T1000 (cell line): Measurements from ENCODE around the gene FSTL1.
"Not testable (repeated sequence)": the region's sequence is repeated elsewhere in the genome, so short reads cannot be mapped to it uniquely, and the experiment has no call there.

ENCODE experiments used
- DNase-seq: peaks from one replicate; lab custom pipeline; 2025; ENCODE audit warnings: mixed read lengths; lab: John Stamatoyannopoulos, UW

FSTL1 gene

GRCh38 chr3:120418446-120418845, 32.3 kb downstream of the FSTL1 start:
- DNase-seq, result no peak

DNA sequence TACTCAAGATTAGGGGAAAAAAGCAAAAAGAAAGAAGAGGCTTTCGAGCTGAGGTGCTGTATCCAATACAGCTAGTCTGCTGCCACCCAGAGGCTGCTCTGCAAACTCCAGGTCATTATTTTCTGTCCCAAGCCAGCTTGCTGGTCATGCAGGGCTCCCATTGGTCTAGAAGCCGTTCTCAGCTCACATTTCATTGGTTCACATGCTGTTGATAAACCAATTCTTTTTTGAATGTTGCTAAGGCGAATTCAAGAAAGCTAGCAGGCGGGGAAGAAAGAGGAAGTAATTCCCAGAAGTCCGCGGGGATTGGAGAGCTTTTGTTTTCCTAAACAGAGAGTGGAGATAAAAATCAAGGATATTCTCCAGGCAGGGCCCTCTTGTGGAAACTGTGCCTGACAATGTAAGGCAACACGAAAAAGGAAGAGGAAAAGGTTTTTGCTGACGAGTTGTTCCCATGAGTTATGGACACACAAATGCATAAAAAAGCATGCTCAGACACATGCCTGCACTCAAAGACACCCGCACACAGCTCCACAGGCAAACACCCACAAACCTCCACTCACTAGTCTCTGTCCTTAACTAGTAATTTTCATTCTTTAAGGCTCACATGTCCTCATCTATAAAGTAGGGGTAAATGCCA, 33.4 kb downstream of the FSTL1 start:
- peak; percentile 72 for DNase-seq

- DNase-seq, result no peak
These were observed 33.9 kb downstream of the FSTL1 start for GRCh38 chr3:120416868-120417267.

DNA sequence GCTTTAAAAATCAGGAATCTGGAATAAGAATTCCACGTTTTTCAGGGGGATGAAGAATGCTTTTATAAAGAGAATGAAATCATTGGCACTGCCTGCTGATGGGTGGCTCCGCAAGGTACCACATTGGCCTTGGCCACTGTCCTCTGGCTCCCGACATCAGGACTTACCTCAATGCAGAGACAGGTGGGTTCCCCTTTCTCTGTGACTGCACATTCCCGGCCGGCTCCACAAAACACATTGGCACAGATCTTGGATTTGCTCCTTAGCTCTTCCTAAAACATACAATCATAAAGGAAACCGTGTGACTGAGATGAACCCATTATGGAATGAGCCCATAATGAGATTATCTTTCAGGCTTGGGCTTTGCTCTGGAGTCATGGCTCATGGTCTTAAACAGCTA, 35.0 kb downstream of the FSTL1 start:
- DNase-seq, result no peak

GRCh38 chr3:120410541-120410940, 40.3 kb downstream of the FSTL1 start:
- no peak for DNase-seq

GRCh38 chr3:120410116-120410515, 40.7 kb downstream of the FSTL1 start:
- no peak for DNase-seq

GRCh38 chr3:120407508-120408287, 43.1 kb downstream of the FSTL1 start:
- DNase-seq, result no peak

DNA sequence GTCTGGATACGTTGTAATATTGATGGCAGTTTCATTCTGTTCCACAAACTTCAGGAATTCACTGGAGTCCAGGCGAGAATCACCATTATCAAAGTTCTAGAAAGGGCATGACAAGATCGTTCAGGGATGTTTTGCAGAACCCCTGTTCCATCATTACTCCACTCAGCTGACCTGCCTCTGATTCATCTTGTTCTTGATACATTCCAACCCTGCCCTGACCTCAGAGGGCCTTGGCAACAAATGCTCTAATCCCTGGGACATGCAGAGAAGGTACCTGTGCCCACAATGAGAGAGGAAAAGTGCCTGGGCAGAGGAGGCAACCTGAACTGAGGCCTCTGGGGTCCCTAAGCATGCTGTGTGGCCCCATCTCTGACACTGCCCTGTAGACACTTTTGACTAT, 45.9 kb downstream of the FSTL1 start:
- DNase-seq, result no peak

DNA sequence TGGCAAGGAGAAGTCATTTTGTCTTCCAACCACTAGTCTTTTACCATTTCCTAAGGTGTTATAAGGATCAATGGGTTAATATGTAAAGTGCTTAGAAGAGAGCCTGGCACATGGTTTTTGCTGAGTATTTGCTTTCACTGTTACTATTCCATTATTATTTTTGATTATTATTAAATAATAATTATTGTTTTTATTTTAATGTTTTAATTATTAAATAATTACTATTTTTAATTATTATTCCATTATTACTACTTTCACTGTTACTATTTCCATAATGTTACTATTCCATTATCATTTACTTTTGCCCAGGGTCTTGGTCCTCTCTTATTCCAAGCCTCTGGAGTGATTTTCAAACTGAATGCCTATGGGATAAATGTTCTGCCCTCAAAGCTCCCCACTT, 48.5 kb downstream of the FSTL1 start:
- DNase-seq, result no peak

DNA sequence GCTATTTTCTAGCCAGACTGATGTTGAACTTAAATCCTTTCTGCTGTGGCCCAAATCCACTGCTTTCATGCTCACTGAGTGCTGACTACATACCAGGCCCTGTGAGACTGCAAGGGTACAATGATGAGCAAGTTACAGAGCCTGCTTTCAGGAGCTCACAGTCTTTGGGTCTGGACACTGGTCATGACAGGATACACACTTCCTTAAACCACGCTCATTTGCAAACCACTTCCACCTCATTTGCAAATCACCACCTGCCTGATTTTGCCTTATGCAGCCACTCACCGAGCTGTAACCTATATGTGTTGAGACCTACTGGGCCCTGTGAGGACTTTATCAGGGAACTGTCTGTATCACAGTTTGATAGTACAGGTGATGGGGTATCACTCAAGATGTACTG, 51.4 kb downstream of the FSTL1 start:
- DNase-seq, result no peak

DNA sequence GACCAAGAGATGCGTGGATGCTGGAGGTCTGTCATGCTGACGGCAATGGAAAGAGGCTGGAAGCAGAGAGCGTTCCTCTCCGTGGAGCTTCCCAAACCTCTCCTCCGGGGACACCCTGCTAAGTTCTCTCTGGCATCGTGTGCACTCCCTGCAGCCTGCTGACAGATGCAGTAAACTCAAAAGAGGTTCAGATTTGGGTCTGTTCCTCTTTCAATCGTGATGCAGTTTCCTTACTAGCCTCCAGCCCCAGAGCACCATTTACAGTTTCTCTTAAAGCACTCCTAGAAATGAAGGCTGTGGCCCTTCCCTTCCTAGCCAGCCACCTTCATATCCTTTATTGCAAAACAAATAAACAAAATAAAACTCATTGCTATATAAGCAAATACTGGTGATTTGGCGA, 54.3 kb downstream of the FSTL1 start:
- no peak for DNase-seq

DNA sequence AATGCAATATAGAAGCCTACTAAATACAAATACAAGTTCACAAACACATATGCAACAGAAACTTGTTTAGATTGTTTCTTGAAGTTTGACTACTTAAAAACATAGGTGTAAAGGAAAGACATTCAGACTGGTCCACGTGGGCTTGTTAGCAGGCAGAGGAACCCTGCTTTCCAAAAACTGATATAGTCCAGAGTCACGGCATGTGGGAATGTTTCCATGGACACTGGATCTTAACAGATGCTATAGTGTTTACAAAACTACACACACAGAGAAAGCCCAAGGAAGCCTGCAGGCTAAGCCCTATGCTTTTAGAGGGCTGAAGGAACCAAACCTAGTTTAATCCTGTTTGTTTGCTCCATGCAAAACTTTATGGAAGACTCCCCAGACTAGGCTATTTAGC, 56.4 kb downstream of the FSTL1 start:
- no peak for DNase-seq

DNA sequence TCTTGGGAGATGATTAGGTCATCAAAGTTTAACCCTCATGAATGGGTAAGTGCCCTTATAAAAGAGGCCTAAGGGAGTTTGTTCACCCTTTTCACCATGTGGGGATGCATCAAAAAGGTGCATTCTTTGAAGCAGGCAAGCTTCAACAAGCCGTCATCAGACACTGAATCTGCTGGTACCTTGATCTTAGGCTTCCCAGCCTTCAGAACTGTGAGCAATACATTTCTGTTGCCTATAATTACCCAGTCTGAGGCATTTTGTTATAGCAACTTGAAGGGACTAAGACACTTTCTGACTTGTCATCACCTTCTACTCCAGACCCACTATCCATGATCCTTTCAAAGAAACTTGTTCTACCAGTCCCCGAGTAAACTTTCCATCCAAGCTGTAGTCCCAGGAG, 57.0 kb downstream of the FSTL1 start:
- no peak for DNase-seq

GRCh38 chr3:120393243-120393642, 57.5 kb downstream of the FSTL1 start:
- DNase-seq, result no peak

GRCh38 chr3:120382941-120383447, 67.8 kb downstream of the FSTL1 start:
- DNase-seq, result no peak

GRCh38 chr3:120381503-120381902, 69.3 kb downstream of the FSTL1 start:
- DNase-seq, result no peak

- DNase-seq, result not testable (repeated sequence)
These were observed 72.8 kb downstream of the FSTL1 start for GRCh38 chr3:120377948-120378347.

GRCh38 chr3:120370463-120370862, 80.3 kb downstream of the FSTL1 start:
- no peak for DNase-seq

- no peak for DNase-seq
These were observed 81.7 kb downstream of the FSTL1 start for GRCh38 chr3:120369037-120369467.

GRCh38 chr3:120368172-120368571, 82.6 kb downstream of the FSTL1 start:
- DNase-seq, result no peak

- DNase-seq, result no peak
These were observed 86.0 kb downstream of the FSTL1 start for GRCh38 chr3:120364821-120365220.

DNA sequence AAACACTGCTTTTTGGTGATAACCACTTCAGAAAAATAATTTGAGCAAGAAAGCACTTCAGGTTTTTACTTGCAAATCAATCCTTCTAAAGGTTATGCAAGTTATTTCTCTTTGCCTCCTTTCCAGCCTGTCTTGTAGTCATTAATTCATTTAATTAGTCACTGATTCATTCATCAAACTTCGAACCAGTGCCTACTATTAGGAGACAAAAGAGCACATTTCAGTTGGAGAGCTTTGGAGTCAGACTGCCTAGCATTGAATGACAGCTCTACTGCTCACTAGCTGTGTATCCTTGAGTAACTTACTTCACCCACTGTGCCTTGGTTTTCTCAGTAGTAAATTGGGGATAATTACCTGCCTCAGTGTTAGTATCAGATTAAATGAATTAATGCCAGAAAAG, 86.7 kb downstream of the FSTL1 start:
- no peak for DNase-seq

DNA sequence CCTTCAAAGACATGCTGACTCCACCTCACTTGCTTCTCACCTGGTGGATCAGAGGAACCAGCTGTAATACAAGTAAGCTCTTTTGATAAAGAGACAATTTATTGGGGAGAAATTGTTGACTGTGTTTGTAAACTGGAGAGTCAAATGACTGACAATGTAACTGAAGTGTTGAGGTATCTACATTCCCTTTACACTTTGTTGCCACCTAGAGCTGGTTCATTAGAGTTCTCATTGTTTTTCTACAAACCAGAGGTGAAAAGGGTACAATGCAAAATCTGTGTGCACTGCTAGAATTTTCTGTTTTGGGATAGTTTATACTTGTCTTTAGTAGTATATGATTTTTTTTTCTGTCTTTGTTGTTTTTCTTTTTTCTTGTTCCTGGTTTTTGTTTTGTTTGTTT, 93.0 kb downstream of the FSTL1 start:
- DNase-seq, result no peak

GRCh38 chr3:120355486-120355885, 95.3 kb downstream of the FSTL1 start:
- DNase-seq, result no peak
